ENCODE results near the gene TFR2.

The TFR2 gene

GRCh38 chr7:100627238-100627549 is 14.2 kb downstream of the TFR2 start:
- Histone ChIP-seq H3K9me3 (no peaks in the 10 kb centered on the region), H3K27me3 (no peaks in the 10 kb centered on the region), H3K36me3 (no peaks in the 10 kb centered on the region), H3K4me1 (no peaks in the 10 kb centered on the region), H3K4me3 (ENCODE audit: low read depth, low read length) (peak overlapping the region; percentile 59)
- TF ChIP-seq CTCF (IDR thresholded peaks at IDR 0.05; ENCODE audit: low read depth, low read length): no peak
- no peak for DNase-seq

DNA sequence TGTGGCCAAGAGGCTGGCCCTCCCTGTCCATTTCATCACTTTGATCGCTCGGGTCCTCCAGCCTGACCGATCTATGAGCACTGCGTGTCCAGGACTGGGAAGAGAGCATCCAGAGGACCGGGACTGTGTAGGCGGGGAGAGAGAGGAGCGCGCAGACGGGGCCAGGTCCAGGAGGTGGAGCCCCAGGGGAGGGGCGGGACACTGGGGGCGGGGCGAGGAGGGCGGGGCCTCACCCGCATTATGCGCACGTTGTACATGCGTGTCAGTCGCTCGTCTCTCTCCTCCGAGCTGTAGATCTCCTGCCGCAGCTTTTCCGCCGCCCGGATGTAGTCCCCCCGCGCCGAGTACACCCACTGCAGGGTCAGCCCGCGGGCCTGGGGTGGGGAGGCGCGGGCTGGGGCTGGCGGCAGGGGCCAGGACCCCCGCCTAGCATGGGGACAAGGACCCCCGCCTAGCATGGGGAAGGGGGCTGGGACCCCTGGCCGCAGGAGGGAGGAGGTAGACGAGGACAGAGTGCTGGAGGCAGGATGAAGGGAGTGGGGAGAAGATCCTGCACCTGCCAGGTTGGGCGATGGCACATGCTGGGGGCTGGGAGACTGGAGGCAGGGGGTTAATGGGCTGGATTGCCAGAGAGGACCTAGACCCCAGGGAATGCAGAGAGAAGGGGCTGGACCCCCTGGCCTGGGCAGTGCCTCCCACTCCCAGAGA is 14.7 kb downstream of the TFR2 start:
- no peaks in the 10 kb centered on the region for H3K36me3 ChIP-seq
- H3K4me1 ChIP-seq: no peaks in the 10 kb centered on the region
- H3K9me3 ChIP-seq: no peaks in the 10 kb centered on the region
- no peaks in the 10 kb centered on the region for H3K27me3 ChIP-seq
- H3K4me3 ChIP-seq (ENCODE audit: low read depth, low read length): peak overlapping the region; percentile 59
- DNase-seq: peak; percentile 94
- TF ChIP-seq CTCF (IDR thresholded peaks at IDR 0.05; ENCODE audit: low read depth, low read length): no peak

DNA sequence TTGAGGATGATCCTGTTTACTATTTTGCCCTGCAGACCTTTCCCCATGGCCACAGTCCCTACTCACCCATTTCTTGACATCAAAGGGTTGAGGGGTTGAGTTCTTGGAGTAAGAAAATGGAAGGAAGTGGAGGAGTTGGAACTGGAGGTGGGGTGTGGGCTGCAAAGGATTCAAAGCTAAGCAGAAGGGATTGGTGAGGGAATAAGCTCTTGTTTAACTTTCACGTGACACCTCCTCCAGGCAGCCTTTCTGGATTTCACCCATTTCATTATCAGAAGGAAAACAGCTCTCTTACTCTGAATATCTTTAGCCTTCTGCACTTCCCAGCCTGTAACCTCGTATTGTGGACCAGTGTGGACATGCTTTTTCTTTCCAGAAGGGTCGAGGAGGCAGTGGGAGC is 15.3 kb downstream of the TFR2 start:
- Histone ChIP-seq H3K36me3 (no peaks in the 10 kb centered on the region), H3K27me3 (no peaks in the 10 kb centered on the region), H3K4me1 (no peaks in the 10 kb centered on the region), H3K4me3 (ENCODE audit: low read depth, low read length) (peak overlapping the region; percentile 59), H3K9me3 (no peaks in the 10 kb centered on the region)
- no peak for DNase-seq
- TF ChIP-seq CTCF (IDR thresholded peaks at IDR 0.05; ENCODE audit: low read depth, low read length): no peak

DNA sequence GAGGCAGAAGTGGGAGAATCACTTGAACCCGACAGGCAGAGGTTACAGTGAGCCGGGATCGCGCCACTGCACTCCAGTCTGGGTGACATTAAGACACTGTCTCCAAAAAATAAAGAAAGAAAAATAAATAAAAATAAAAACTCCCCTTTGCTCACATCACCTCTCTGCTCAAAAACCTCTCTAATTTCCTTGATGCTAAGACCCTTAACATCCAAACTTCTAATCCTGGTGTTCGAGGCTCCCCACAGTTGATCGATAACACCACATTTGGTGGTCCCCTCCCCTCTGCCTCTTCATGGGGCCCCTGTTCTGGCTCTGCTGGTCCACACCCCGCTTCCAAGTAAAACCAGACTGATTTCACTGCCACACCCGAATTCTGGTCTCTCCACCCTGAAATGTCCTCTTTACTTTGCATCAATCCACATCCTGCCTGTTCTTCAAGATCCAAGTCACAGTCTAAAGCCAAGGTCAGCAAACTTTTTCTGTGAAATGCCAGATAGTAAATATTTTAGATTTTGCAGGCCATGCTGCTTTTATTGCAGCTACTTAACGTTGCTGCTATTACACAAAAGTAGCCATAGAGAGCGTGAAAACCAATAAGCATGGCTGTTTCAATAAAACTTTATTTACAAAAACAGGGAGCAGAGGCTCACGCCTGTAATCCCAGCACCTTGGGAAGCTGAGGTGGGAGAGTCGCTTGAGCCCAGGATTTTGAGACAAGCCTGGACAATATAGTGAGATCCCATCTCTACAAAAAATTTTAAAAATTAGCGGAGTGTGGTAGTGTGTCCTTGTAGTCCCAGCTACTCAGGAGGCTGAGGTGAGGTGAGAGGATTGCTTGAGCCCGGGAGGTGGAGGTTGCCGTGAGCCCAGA is 17.2 kb downstream of the TFR2 start:
- no peak for TF ChIP-seq CTCF (IDR thresholded peaks at IDR 0.05; ENCODE audit: low read depth, low read length)
- no peak for DNase-seq
- no peaks in the 10 kb centered on the region for H3K9me3 ChIP-seq
- no peak overlapping the region for H3K4me3 ChIP-seq (ENCODE audit: low read depth, low read length)
- H3K27me3 ChIP-seq: no peaks in the 10 kb centered on the region
- H3K4me1 ChIP-seq: no peaks in the 10 kb centered on the region
- H3K36me3 ChIP-seq: no peaks in the 10 kb centered on the region

DNA sequence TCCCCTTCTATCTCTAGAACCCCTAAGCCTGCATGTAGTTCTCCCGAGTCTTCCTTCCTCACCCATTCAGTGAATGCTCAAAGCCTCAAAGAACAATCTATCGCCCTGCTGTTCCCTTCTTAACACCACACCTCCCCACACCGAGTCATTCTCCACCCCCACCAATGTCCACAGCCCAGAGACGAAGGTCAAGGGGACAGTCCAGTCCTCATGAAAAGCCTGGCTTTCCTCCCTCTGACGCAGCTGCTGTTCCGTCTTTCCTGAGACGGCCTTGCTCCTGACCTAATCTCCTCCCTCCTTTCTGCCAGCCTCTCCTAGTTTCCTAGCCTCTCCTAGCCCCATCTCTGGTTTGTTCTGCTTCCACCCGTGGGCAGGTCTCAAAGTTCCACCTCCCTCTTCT is 19.8 kb downstream of the TFR2 start:
- no peak overlapping the region for H3K4me3 ChIP-seq (ENCODE audit: low read depth, low read length)

More for the DNA sequence above, 19.8 kb downstream of the TFR2 start:
- no peaks in the 10 kb centered on the region for H3K9me3 ChIP-seq
- no peaks in the 10 kb centered on the region for H3K36me3 ChIP-seq
- H3K4me1 ChIP-seq: no peaks in the 10 kb centered on the region
- H3K27me3 ChIP-seq: no peaks in the 10 kb centered on the region
- no peak for TF ChIP-seq CTCF (IDR thresholded peaks at IDR 0.05; ENCODE audit: low read depth, low read length)
- DNase-seq: no peak

Data from BE2C (cell line).